Activated B cell treated with CpG ODN at 0.5 μM for 24 hours (primary cell): ENCODE data around the gene USP22. TPM values are rescaled to one million over a fixed set of nuclear protein-coding genes. Genes with fewer than 3 reads are reported as not detected.

ENCODE experiments used
- ATAC-seq: fragments of 200-7000 bp; cut with Tn5 transposase; one replicate; pipeline ENCODE4 v1.10.0; 2021; ENCODE audit warnings: low read depth, mild to moderate bottlenecking, moderate library complexity
- CTCF ChIA-PET: fragments of 350-600 bp; sonication (Branson Sonifier 250); formaldehyde crosslinking; loops from one replicate; lab custom pipeline; 2021; ENCODE audit warnings: antibody characterized with exemption; lab: Charles Lee
- POLR2A ChIA-PET: fragments of 350-600 bp; sonication (Branson Sonifier 250); formaldehyde crosslinking; loops from one replicate; lab custom pipeline; 2021; ENCODE audit warnings: antibody characterized with exemption; lab: Charles Lee
- DNase-seq: peaks from one replicate; pipeline ENCODE4 v3.0.0; 2022
- H3K27ac Mint-ChIP-seq: one replicate; pipeline ENCODE4 v1.8.0; 2020; ENCODE audit warnings: mixed read lengths
- H3K27me3 Mint-ChIP-seq: one replicate; pipeline ENCODE4 v1.8.0; 2021; ENCODE audit warnings: mixed read lengths
- H3K36me3 Mint-ChIP-seq: one replicate; pipeline ENCODE4 v1.8.0; 2021; ENCODE audit warnings: low read depth, mixed read lengths
- H3K4me1 Mint-ChIP-seq: one replicate; pipeline ENCODE4 v1.8.0; 2021; ENCODE audit warnings: mixed read lengths
- H3K4me3 Mint-ChIP-seq: one replicate; pipeline ENCODE4 v1.8.0; 2020; ENCODE audit warnings: mild to moderate bottlenecking, mixed read lengths
- H3K9me3 Mint-ChIP-seq: one replicate; pipeline ENCODE4 v1.8.0; 2020; ENCODE audit warnings: mixed read lengths
- intact Hi-C: fragments of 100-400 bp; cut with micrococcal nuclease; formaldehyde crosslinking; loops from one replicate; pipeline ENCODE4 v1.15.1; 2024
- total RNA-seq: library from RNA; stranded (reverse); gene quantifications from 2 replicates; pipeline ENCODE4 v1.2.3, GENCODE V29; 2022
- TF ChIP-seq, protein P1 (sequence below): fragments of 200-600 bp; IDR thresholded peaks from one replicate; pipeline ENCODE4 v1.8.0; 2022; ENCODE audit warnings: antibody characterized with exemption, mild to moderate bottlenecking

Gene USP22
- total RNA-seq, 1 donor from 2014 or later, result 156 TPM

GRCh38 chr17:20961586-20961985 lies 81.2 kb downstream of the USP22 start:
- no peak overlapping the region for H3K4me3 Mint-ChIP-seq
- no peaks in the 10 kb centered on the region for H3K36me3 Mint-ChIP-seq
- ATAC-seq (no peak), DNase-seq (no peak)
- no peak overlapping the region for H3K27ac Mint-ChIP-seq
- peaks cover 12% of the 10 kb centered on the region for H3K27me3 Mint-ChIP-seq
- POLR2A ChIA-PET, result no interaction called here
- H3K4me1 Mint-ChIP-seq, result peaks cover 6% of the 10 kb centered on the region
- intact Hi-C loops, result no loop called here
- no peaks in the 10 kb centered on the region for H3K9me3 Mint-ChIP-seq
- CTCF ChIA-PET, result no interaction called here
- TF ChIP-seq, protein P1, sequence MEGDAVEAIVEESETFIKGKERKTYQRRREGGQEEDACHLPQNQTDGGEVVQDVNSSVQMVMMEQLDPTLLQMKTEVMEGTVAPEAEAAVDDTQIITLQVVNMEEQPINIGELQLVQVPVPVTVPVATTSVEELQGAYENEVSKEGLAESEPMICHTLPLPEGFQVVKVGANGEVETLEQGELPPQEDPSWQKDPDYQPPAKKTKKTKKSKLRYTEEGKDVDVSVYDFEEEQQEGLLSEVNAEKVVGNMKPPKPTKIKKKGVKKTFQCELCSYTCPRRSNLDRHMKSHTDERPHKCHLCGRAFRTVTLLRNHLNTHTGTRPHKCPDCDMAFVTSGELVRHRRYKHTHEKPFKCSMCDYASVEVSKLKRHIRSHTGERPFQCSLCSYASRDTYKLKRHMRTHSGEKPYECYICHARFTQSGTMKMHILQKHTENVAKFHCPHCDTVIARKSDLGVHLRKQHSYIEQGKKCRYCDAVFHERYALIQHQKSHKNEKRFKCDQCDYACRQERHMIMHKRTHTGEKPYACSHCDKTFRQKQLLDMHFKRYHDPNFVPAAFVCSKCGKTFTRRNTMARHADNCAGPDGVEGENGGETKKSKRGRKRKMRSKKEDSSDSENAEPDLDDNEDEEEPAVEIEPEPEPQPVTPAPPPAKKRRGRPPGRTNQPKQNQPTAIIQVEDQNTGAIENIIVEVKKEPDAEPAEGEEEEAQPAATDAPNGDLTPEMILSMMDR, result no peak

DNA sequence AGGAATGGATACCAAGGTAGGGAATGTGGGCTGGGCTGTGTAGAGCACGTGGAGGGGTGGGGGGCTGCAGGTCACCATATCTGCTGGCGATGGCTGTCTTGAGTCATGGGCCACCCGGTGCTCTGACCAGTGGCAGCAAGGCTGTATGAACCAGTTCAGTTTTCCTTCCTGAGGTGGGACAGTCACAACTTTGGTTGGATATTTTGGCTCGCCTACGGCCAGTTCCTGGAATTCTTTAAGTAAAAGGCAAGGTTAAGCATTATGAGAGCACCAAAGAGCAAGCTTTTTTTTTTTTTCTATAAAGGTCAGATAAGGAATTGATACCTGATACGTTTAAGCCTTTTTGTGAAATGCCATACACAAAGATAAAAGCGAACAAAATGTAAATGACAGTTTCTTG lies 81.9 kb downstream of the USP22 start:
- POLR2A ChIA-PET, result no interaction called here
- intact Hi-C loops, result no loop called here
- TF ChIP-seq, protein P1, result no peak
- Mint-ChIP-seq H3K27me3 (peaks cover 16% of the 10 kb centered on the region), H3K9me3 (no peaks in the 10 kb centered on the region), H3K36me3 (no peaks in the 10 kb centered on the region), H3K27ac (no peak overlapping the region), H3K4me1 (peaks cover 2% of the 10 kb centered on the region), H3K4me3 (no peak overlapping the region)
- ATAC-seq, result no peak
- CTCF ChIA-PET, result no interaction called here
- no peak for DNase-seq

DNA sequence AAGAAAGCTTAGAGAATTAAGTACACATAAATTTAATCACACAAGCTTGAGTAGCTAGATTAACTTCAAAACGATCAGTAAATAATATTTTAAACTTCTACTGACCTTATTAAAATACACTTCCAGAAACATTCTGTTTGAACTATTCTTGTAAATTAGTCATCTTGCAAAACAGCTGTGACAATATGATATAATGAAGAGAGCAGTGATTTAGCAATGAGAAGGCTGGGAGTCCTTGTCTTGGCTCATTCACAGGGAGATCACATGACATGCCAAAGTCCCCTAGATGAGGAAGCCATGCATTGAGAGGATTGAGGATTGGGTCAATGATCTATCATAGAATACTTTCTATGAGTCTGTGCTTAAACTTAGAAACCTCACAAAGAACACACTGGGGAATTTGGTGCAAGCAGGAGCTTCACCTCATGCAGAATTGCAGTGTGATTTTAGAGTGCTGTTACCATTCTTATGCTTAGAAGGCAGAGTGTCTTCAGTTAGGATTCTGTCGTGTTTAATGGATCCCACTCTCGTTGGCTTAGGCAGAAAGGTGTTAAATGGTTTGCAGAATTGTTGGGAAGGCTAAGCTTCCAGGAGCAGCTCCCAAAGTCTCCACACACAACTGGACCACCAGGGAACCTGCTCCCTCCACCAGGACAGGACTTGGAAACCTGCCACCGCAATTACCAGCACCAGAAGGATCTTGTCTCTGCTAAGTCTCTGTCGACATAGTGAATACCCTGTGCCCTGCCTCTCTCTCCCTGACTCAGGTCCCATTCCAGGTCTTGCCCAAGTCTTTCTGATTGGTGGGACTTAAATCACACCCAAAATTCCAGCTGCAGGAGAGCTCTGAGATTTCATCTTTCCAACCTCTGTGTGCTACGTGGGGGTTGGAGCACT lies 87.1 kb downstream of the USP22 start:
- Mint-ChIP-seq H3K9me3 (no peaks in the 10 kb centered on the region), H3K27me3 (peaks cover 18% of the 10 kb centered on the region), H3K27ac (no peak overlapping the region), H3K4me1 (no peaks in the 10 kb centered on the region), H3K36me3 (no peaks in the 10 kb centered on the region), H3K4me3 (no peak overlapping the region)
- DNase-seq (no peak), ATAC-seq (no peak)
- TF ChIP-seq, protein P1, result no peak
- ChIA-PET POLR2A (no interaction called here), CTCF (no interaction called here)
- intact Hi-C loops, result no loop called here

DNA sequence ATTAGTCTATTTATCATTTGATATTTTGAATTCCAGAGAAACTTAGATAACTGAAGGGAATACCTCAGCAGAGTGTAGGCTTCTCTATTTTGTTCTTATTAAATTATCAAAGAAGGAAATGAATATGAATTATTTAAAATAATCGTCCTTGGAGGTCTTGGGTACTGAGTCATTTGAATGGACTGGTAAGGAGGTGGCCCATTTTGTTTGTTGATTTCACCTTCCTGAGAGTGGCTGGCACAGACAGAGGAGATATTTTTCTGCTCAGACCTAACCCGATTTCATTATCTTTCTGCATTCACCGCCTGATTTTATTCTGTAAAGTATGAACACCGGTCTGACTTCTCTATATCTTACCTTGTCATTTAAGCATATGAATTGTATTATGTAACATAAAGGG lies 88.0 kb downstream of the USP22 start:
- Mint-ChIP-seq H3K9me3 (no peaks in the 10 kb centered on the region), H3K27ac (no peak overlapping the region), H3K4me3 (no peak overlapping the region), H3K27me3 (peaks cover 23% of the 10 kb centered on the region), H3K4me1 (no peaks in the 10 kb centered on the region), H3K36me3 (no peaks in the 10 kb centered on the region)
- no peak for DNase-seq
- CTCF ChIA-PET, result no interaction called here
- POLR2A ChIA-PET, result no interaction called here
- intact Hi-C loops, result no loop called here
- ATAC-seq, result no peak
- TF ChIP-seq, protein P1, result no peak

- no peak for DNase-seq
- no peaks in the 10 kb centered on the region for H3K36me3 Mint-ChIP-seq
- TF ChIP-seq, protein P1, result no peak
- no peaks in the 10 kb centered on the region for H3K4me1 Mint-ChIP-seq
- ATAC-seq, result no peak
- ChIA-PET CTCF (no interaction called here), POLR2A (no interaction called here)
- H3K9me3 Mint-ChIP-seq, result no peaks in the 10 kb centered on the region
- H3K27me3 Mint-ChIP-seq, result peaks cover 26% of the 10 kb centered on the region
- no peak overlapping the region for H3K27ac Mint-ChIP-seq
- no peak overlapping the region for H3K4me3 Mint-ChIP-seq
- intact Hi-C loops, result no loop called here
Measured at GRCh38 chr17:20952183-20952582, 90.6 kb downstream of the USP22 start.

Other genes with a start within 250 kb of the USP22 start
- 11.8 and 12.1 TPM in 2 replicates for gene DHRS7B, start 84.0 kb upstream of the USP22 start, total RNA-seq
- 21.2 and 22.2 TPM in 2 replicates for gene TMEM11, start 171.2 kb upstream of the USP22 start, total RNA-seq
- 1.5 and 1.7 TPM in 2 replicates for gene NATD1, start 210.4 kb upstream of the USP22 start, total RNA-seq
- 75.1 and 81.1 TPM in 2 replicates for gene MAP2K3, start 241.7 kb upstream of the USP22 start, total RNA-seq